GM21825 (cell line): Measurements from ENCODE around the gene SERPINB8.
"Not testable (repeated sequence)": the region's sequence is repeated elsewhere in the genome, so short reads cannot be mapped to it uniquely, and the experiment has no call there.

Experiments used
- ATAC-seq: cut with Tn5 transposase; IDR thresholded peaks from one replicate; pipeline ENCODE4 v1.9.1; 2021; ENCODE audit warnings: mild to moderate bottlenecking, moderate library complexity; ENCODE audit not compliant: unreplicated experiment

Gene SERPINB8

GRCh38 chr18:63969942-63970808 lies at the start of gene SERPINB8:
SERPINB8 (plus strand) TSS chr18:63970081; CDS start chr18:63978309, 8,228 bp downstream.
- peak; percentile 90 for ATAC-seq

- ATAC-seq = no peak
These were observed 47.8 kb upstream of the SERPINB8 start for GRCh38 chr18:63922049-63922448.

- ATAC-seq = no peak
These were observed 45.3 kb upstream of the SERPINB8 start for GRCh38 chr18:63924551-63924950.

- no peak for ATAC-seq
These were observed 41.5 kb upstream of the SERPINB8 start for GRCh38 chr18:63928331-63928730.

GRCh38 chr18:63929369-63929768 lies 40.5 kb upstream of the SERPINB8 start:
- not testable (repeated sequence) for ATAC-seq

- ATAC-seq = no peak
These were observed 39.0 kb upstream of the SERPINB8 start for GRCh38 chr18:63930773-63931354.

GRCh38 chr18:63936156-63936931 lies 33.5 kb upstream of the SERPINB8 start:
- ATAC-seq = peak; percentile 98

- ATAC-seq = peak; percentile 30
These were observed 32.9 kb upstream of the SERPINB8 start for GRCh38 chr18:63936932-63937393.

GRCh38 chr18:63940008-63940407 lies 29.9 kb upstream of the SERPINB8 start:
- no peak for ATAC-seq

- not testable (repeated sequence) for ATAC-seq
These were observed 29.3 kb upstream of the SERPINB8 start for GRCh38 chr18:63940543-63941050.

- ATAC-seq = no peak
These were observed 22.7 kb upstream of the SERPINB8 start for GRCh38 chr18:63947051-63947790.

- peak; percentile 96 for ATAC-seq
These were observed 20.7 kb upstream of the SERPINB8 start, which contains the start of gene HMSD for GRCh38 chr18:63949068-63949737. HMSD (plus strand) TSS chr18:63949301; CDS start chr18:63953456, 4,155 bp downstream.

GRCh38 chr18:63951302-63951705 lies 18.6 kb upstream of the SERPINB8 start:
- peak; percentile 39 for ATAC-seq

- ATAC-seq = no peak
These were observed 16.1 kb upstream of the SERPINB8 start for GRCh38 chr18:63953811-63954210.

GRCh38 chr18:63956755-63957154 lies 13.1 kb upstream of the SERPINB8 start:
- ATAC-seq = no peak

- no peak for ATAC-seq
These were observed 9.0 kb upstream of the SERPINB8 start for GRCh38 chr18:63960891-63961290.

- ATAC-seq = no peak
These were observed 8.4 kb upstream of the SERPINB8 start for GRCh38 chr18:63961435-63961980.

- ATAC-seq = no peak
These were observed 7.7 kb upstream of the SERPINB8 start for GRCh38 chr18:63962137-63962536.

- peak; percentile 63 for ATAC-seq
These were observed 6.1 kb upstream of the SERPINB8 start for GRCh38 chr18:63963615-63964256.
